GM18858 (cell line): ENCODE data around the gene CNTN5.

Experiments used
- ATAC-seq: cut with Tn5 transposase; IDR thresholded peaks from one replicate; pipeline ENCODE4 v1.9.1; 2021; ENCODE audit not compliant: unreplicated experiment

CNTN5 gene

GRCh38 chr11:99371257-99371656 lies 350.5 kb downstream of the CNTN5 start:
- ATAC-seq: no peak

DNA sequence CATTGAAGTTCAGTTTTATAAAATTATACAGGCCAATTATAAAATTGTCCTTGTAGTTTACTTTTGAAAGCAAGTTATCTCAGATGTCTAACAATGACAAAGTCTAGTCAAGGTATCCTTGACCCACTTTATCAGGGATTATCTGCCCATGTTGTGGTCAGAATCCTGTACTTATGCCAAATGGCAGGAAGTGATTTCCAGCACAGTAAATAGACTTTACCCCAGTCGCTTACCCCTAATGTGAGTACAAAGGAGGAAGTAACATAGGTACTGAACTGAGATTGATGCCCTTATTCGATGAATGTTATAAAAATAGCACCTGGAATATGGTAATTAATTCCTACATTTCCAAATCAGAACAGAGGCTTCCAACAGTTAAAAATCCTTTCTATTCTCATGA lies 355.7 kb downstream of the CNTN5 start:
- no peak for ATAC-seq

GRCh38 chr11:99383648-99384245 lies 363.0 kb downstream of the CNTN5 start:
- ATAC-seq: no peak

DNA sequence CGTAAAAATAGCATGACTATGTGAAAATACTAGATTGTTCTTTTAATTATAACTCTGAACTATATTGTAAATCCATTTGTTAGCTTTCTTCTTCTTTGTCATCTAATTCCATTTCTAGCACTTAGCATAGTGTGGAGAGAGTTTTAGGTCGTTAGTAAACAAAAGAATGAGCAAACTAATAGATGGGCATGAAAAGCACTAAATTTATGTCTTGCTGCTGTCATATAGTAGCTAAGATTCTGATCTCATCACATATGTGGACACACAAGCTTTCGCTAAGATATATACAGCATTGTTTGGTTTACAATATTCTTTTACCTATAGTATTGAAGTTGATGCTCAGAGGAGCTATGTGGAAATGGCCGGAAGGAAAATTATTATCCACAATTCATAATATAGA lies 370.5 kb downstream of the CNTN5 start:
- no peak for ATAC-seq

- no peak for ATAC-seq
Measured at GRCh38 chr11:99406345-99406744, 385.6 kb downstream of the CNTN5 start.

- ATAC-seq: no peak
Measured at GRCh38 chr11:99410636-99411035, 389.9 kb downstream of the CNTN5 start.

DNA sequence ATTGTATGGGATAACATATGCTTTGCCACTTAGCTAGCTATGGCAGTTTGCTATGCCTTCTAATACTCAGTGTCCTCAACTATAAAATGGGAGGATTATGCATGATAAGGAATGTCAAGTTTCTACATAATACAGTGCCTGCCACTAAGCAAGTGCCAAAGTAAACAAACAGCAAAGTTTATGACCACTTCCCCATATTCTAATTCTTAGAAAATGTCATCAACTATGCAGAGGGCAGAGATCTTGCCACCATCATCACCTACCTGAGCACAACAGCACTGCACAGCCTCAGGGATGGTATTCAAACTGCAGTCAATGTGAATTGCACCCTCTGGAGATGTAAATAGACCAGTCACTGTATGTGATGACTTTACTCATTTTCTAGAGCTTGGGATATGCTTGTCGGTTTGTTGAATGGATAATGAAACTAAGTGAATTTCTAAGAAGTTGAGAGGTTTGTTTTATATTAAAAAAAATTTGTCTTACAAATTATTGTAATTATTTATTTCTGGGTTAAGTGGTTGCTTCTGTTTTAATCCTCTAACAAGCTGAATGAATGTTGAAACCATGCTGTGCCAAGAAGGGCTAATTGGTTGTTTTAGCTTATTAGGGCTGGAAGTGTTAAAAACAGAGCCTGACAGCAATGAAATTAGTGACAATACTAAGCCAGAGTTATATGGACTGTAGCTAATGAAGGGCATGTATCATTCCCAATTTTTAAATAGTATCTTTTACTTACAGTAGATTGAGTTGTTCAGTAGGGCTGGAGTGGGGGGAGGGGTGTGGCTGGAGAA lies 398.4 kb downstream of the CNTN5 start:
- no peak for ATAC-seq

- no peak for ATAC-seq
Measured at GRCh38 chr11:99419991-99420390, 399.2 kb downstream of the CNTN5 start.

DNA sequence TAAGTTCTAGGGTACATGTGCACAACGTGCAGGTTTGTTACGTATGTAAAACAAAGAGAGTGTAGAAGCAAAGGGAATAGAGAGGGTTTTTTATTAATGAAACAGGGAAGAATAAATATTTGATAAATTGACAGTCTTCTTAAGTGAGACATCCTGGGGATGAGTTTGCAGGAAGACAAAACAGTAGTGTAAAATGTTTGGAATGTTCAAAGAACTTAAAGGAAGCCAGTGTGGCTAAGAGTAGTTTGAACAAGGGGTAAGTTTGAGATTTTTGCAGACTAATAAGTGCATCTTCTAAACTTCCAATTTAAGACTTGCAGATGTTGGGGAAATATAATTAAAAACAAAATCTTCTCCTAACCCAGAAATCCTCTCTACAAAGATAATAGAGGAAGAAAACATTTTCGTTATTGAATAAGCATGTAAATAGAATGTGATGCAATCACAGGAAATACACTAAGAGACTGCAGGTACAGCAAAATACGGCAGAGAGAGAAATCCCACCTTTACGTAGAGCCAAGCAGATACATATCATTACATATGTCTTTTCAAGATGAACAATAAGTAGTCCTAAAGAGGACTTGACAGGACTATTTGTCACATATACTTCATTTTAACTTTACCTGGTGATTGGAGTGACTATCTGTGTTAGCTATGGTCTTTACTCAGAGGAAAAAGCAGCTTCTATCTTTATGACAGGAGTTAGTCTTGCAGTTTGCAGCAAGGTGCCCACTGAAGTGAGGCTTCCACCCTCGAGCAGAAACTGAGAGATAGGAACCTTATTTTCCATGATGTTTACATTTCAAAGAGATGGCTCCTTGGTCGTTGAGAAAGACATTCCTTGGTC lies 402.1 kb downstream of the CNTN5 start:
- ATAC-seq: no peak

GRCh38 chr11:99423428-99423983 lies 402.8 kb downstream of the CNTN5 start:
- ATAC-seq: no peak

DNA sequence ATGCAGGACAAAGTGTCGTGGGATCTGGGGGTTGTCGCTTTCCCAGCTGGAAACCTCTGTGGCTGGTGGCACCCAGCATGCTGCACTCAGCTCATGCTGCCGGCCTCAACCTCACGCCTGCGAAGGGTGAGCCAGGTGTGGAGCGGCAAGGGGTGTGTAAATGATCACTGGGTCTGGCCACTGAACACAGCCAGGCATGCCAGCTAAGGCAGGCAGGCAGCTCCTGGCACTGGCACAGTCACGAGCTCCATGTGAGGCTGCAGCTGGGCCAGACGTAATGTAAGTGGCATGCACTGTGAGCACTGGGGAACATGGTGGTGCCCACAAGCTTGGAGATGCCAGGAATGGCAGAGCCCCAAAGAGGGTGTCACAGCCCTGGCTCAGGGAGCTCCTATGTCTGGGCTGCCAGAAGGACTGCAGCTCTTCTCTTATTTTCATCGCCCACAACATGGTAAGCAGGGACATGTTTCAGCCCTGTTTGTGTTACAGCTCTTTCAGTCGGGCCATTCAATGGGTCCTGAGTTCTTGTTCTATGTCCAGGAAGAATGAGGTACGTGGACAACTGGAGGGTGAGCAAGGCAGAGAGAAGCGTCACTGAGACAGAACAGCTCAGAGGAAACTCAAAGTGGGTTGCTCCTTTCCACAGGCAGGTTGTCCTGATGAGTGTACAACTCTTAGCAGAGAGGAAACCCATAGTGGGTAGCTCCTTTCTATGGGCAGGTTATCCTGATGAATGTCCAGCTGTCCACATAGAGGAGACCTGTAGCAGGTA lies 403.8 kb downstream of the CNTN5 start:
- ATAC-seq: no peak

DNA sequence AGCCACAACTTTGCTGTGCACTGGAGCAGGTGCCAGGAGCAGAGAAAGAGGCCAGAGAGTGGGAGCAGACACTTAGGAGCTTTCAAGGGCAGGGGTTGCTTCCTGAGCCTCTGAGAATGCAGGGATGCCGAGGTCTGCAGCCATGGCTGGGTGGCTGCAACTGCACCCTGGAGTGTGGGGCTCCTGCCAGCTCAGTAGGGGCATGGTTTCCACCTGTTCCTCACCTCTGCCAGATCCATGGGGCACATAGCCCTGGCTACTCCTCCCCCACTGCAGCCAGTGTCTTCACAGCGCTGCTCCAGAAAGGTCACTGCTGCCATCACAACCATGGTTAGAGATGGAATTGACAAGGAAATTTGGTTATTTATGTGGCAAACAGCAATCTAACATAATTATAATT lies 404.8 kb downstream of the CNTN5 start:
- ATAC-seq: no peak

GRCh38 chr11:99432677-99433076 lies 411.9 kb downstream of the CNTN5 start:
- ATAC-seq: no peak

DNA sequence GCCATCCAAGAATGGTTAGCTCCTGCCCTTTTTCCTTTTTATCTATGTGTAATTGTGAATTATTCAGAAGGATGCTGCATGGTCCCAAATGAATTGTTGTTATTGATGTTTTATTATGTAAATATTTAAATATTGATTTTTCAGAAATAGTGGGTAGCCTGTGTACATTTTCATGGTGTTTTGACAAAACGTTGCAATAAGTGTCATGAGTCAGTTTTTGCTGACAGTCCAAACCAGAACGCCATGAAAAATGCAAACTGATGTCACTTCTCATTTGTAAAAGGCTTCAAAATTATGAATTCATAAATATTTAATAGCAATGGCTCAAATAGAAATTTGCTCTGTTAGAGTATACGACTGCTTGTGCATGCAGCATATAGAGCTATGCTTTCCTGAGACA lies 422.5 kb downstream of the CNTN5 start:
- ATAC-seq: no peak

- no peak for ATAC-seq
Measured at GRCh38 chr11:99446400-99446799, 425.7 kb downstream of the CNTN5 start.

GRCh38 chr11:99449345-99449744 lies 428.6 kb downstream of the CNTN5 start:
- ATAC-seq: no peak

DNA sequence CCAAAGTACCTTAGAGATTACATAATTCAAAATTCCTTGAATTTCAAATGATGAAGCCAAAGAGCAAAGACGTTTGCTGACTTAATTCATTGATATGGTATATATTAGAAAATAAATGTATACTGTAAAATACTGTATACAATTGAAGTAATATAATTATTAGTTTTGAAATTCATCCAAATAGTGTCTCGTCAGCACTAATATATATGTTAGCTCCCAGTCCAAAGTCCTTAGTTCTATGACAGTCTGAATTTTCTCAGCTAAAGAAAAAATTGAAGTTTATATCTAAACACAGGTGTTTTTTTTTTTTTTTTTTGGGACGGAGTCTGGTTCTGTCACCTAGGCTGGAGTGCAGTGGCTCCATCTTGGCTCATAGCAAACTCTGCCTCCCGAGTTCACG lies 431.3 kb downstream of the CNTN5 start:
- ATAC-seq: no peak

DNA sequence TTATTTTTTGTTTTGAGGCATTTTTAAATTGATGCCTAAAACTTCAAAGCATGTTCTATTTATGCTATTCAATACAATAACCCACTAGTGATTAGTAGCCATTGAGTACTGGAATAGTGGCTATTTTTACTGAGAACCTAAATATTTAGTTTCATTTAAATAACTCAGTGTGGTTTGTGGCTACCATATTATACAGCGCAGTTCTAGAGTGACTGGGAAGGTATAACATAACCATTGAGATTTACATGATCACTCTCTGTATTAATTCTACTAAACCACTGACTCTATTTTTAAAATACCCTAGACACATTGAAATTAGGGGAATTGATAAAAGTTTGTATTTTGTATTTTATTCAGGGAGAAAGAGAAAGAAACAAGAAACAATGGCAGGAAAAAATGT lies 441.2 kb downstream of the CNTN5 start:
- no peak for ATAC-seq

- no peak for ATAC-seq
Measured at GRCh38 chr11:99464985-99465384, 444.2 kb downstream of the CNTN5 start.

GRCh38 chr11:99489581-99489980 lies 468.8 kb downstream of the CNTN5 start:
- ATAC-seq: no peak

- no peak for ATAC-seq
Measured at GRCh38 chr11:99494065-99494464, 473.3 kb downstream of the CNTN5 start.
